ENCODE results near the gene WHAMM. TPM values are rescaled to one million over a fixed set of nuclear protein-coding genes. Genes with fewer than 3 reads are reported as not detected.

WHAMM gene
- total RNA-seq, 1 donor from 2014 or later = 9.4 TPM

DNA sequence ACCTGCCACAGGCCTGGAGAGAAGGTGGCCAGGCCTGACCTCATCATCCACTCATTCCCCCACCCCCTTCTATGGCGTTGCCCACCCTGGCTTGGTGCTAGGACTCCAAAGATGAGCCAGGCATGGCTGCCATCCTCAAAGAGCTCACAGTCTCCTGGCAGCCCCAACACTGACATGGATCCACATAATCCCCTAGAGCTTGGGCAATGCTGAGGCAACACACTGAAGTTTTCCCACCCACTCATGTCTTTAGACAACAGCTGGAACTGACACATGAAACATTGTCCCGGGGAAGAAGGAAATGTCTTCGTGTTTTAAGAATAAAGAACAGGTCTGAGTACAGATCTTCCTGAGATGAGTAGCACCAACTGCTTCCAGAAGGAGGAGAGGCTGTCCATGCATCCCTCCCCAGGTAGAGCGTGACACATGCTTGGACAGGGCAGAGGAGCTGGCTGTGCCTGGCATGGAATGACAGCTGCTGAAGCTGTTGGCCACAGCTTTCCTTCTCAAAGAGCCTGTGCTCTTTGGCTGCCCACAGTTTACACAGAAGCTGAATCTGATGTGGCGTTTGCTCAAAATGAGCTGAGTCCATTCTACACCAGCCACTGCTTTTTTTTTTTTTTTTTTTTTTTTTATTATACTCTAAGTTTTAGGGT is 73.0 kb downstream of the WHAMM start:
- H3K27ac Mint-ChIP-seq = no peak overlapping the region
- no peak overlapping the region for H3K4me3 Mint-ChIP-seq
- no peaks in the 10 kb centered on the region for H3K36me3 Mint-ChIP-seq
- H3K27me3 Mint-ChIP-seq (ENCODE audit: low read depth) = no peaks in the 10 kb centered on the region
- TF ChIP-seq, protein P1, sequence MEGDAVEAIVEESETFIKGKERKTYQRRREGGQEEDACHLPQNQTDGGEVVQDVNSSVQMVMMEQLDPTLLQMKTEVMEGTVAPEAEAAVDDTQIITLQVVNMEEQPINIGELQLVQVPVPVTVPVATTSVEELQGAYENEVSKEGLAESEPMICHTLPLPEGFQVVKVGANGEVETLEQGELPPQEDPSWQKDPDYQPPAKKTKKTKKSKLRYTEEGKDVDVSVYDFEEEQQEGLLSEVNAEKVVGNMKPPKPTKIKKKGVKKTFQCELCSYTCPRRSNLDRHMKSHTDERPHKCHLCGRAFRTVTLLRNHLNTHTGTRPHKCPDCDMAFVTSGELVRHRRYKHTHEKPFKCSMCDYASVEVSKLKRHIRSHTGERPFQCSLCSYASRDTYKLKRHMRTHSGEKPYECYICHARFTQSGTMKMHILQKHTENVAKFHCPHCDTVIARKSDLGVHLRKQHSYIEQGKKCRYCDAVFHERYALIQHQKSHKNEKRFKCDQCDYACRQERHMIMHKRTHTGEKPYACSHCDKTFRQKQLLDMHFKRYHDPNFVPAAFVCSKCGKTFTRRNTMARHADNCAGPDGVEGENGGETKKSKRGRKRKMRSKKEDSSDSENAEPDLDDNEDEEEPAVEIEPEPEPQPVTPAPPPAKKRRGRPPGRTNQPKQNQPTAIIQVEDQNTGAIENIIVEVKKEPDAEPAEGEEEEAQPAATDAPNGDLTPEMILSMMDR (IDR thresholded peaks at IDR 0.05; ENCODE audit: unreplicated experiment) = no peak
- no peaks in the 10 kb centered on the region for H3K9me3 Mint-ChIP-seq
- no peak for DNase-seq (ENCODE audit: low spot score in 2 of 2, unreplicated experiment in 2 of 2)
- no peaks in the 10 kb centered on the region for H3K4me1 Mint-ChIP-seq

Other genes starting within 250 kb of the WHAMM start
- 0.40 to 0.69 TPM (median 0.63 TPM) in 3 replicates for gene CPEB1, start 162.3 kb upstream of the WHAMM start, total RNA-seq
- 1.3 to 2.5 TPM (median 2.4 TPM) in 3 replicates for gene AP3B2, start 99.8 kb upstream of the WHAMM start, total RNA-seq
- gene FSD2, start 3.6 kb upstream of the WHAMM start, total RNA-seq = not detected in 3 replicates
- gene HOMER2, start 143.1 kb downstream of the WHAMM start, total RNA-seq = 12.5 to 15.9 TPM (median 12.8 TPM) in 3 replicates
- gene RAMAC, start 176.6 kb downstream of the WHAMM start, total RNA-seq = 30.7 to 33.0 TPM (median 32.2 TPM) in 3 replicates
- gene C15orf40, start 202.0 kb downstream of the WHAMM start, total RNA-seq = 15.8 to 21.2 TPM (median 18.4 TPM) in 3 replicates

Measured in mesothelial cell of epicardium (in vitro differentiated cells).